PC-9 (cell line): ENCODE data around the gene ZNF648. TPM values are rescaled to one million over a fixed set of nuclear protein-coding genes. Genes with fewer than 3 reads are reported as not detected.
"Not testable (repeated sequence)": the region's sequence is repeated elsewhere in the genome, so short reads cannot be mapped to it uniquely, and the experiment has no call there.

Source experiments
- BruUV-seq: library from RNA; stranded (reverse); fragments of 400-500 nt; replicated peaks from 2 replicates; lab custom pipeline; 2021; lab: Mats Ljungman, UMichigan
- CTCF ChIA-PET: fragments of 300-600 bp; sonication (Branson Sonifier 250); formaldehyde crosslinking; loops from one replicate; lab custom pipeline; 2022; ENCODE audit warnings: antibody characterized with exemption; lab: Charles Lee
- POLR2A ChIA-PET: fragments of 300-600 bp; sonication (Branson Sonifier 250); formaldehyde crosslinking; loops from one replicate; lab custom pipeline; 2022; ENCODE audit warnings: antibody characterized with exemption; ENCODE audit not compliant: unreplicated experiment; lab: Charles Lee
- DNase-seq, 2 experiments: peaks; one replicate each; pipeline versions ENCODE4 v3.0.0 to v3.0.0-alpha.2; 2015 to 2022; ENCODE audit warnings: mixed read lengths in 1 of 2
- H2AFZ ChIP-seq: fragments of 200-600 bp; sonication (generic); 2 replicates; pipeline ENCODE4 v1.8.1; 2017; ENCODE audit warnings: antibody characterized with exemption
- H3F3A ChIP-seq: fragments of 200-600 bp; sonication (generic); 2 replicates; pipeline ENCODE4 v1.8.1; 2017; ENCODE audit warnings: antibody characterized with exemption, mild to moderate bottlenecking, low read depth; ENCODE audit not compliant: insufficient read depth
- H3K27ac ChIP-seq: fragments of 200-600 bp; sonication (generic); 2 replicates; pipeline ENCODE4 v1.6.1; 2016; ENCODE audit warnings: mixed run types
- H3K27me3 ChIP-seq: fragments of 200-600 bp; sonication (generic); 2 replicates; pipeline ENCODE4 v1.6.1; 2016; ENCODE audit warnings: low read depth, mixed run types; ENCODE audit not compliant: insufficient read depth
- H3K36me3 ChIP-seq: fragments of 200-600 bp; sonication (generic); 2 replicates; pipeline ENCODE4 v1.6.1; 2016; ENCODE audit warnings: low read depth, mixed run types
- H3K4me1 ChIP-seq: fragments of 200-600 bp; sonication (generic); replicated peaks from 2 replicates; pipeline ENCODE4 v1.6.1; 2016; ENCODE audit warnings: mixed run types; ENCODE audit not compliant: insufficient read depth
- H3K4me2 ChIP-seq: fragments of 200-600 bp; sonication (generic); 2 replicates; pipeline ENCODE4 v1.6.1; 2017; ENCODE audit warnings: mixed run types
- H3K4me3 ChIP-seq: fragments of 200-600 bp; sonication (generic); 2 replicates; pipeline ENCODE4 v1.6.1; 2016; ENCODE audit warnings: mixed run types
- H3K79me2 ChIP-seq: fragments of 200-600 bp; sonication (generic); 2 replicates; pipeline ENCODE4 v1.6.1; 2017; ENCODE audit warnings: low read depth, mixed run types
- H3K9me2 ChIP-seq: fragments of 200-600 bp; sonication (generic); 2 replicates; pipeline ENCODE4 v1.8.1; 2017; ENCODE audit warnings: mild to moderate bottlenecking; ENCODE audit not compliant: insufficient read depth
- H3K9me3 ChIP-seq: fragments of 200-600 bp; sonication (generic); 2 replicates; pipeline ENCODE4 v1.8.1; 2016; ENCODE audit warnings: low read depth; ENCODE audit not compliant: insufficient read depth
- H4K20me1 ChIP-seq: fragments of 200-600 bp; sonication (generic); 2 replicates; pipeline ENCODE4 v1.8.1; 2017; ENCODE audit not compliant: insufficient read depth
- EZH2 ChIP-seq: fragments of 200-600 bp; sonication (generic); IDR thresholded peaks from 2 replicates; pipeline ENCODE4 v1.8.0; 2017; ENCODE audit warnings: antibody characterized with exemption, low read depth
- intact Hi-C: fragments of 100-400 bp; cut with micrococcal nuclease; formaldehyde crosslinking; loops from one replicate; pipeline ENCODE4 v1.10.0; 2022; ENCODE audit not compliant: unreplicated experiment
- total RNA-seq: library from RNA; stranded (reverse); gene quantifications from 2 replicates; pipeline ENCODE4 v1.2.3, GENCODE V29; 2021
- TF ChIP-seq, protein P1 (sequence below): fragments of 200-600 bp; sonication (generic); conservative IDR thresholded peaks from 2 replicates; pipeline ENCODE4 v1.6.1; 2017; ENCODE audit warnings: mixed run types, antibody characterized with exemption, mild to moderate bottlenecking, moderate library complexity

ZNF648 gene
- total RNA-seq, 1 experiment from 2014 or later = not detected

DNA sequence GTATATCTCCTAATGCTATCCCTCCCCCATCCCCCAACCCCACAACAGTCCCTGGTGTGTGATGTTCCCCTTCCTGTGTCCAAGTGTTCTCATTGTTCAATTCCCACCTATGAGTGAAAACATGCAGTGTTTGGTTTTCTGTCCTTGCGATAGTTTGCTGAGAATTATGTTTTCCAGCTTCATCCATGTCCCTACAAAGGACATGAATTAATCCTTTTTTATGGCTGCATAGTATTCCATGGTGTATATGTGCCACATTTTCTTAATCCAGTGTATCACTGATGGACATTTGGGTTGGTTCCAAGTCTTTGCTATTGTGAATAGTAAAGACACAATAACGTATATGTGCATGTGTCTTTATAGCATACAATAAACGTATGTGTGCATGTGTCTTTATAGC is 56.1 kb downstream of the ZNF648 start:
- H3K9me3 ChIP-seq, H3K36me3 ChIP-seq, H2AFZ ChIP-seq, H3K79me2 ChIP-seq, DNase-seq, BruUV-seq, intact Hi-C loops, H3K9me2 ChIP-seq, POLR2A ChIA-PET, H3K4me1 ChIP-seq, H3F3A ChIP-seq, H3K4me2 ChIP-seq, CTCF ChIA-PET, H4K20me1 ChIP-seq, H3K27ac ChIP-seq, H3K4me3 ChIP-seq: not testable (repeated sequence)
- peaks cover 16% of the 10 kb centered on the region; the same call in 1 of the 2 replicates for H3K27me3 ChIP-seq

DNA sequence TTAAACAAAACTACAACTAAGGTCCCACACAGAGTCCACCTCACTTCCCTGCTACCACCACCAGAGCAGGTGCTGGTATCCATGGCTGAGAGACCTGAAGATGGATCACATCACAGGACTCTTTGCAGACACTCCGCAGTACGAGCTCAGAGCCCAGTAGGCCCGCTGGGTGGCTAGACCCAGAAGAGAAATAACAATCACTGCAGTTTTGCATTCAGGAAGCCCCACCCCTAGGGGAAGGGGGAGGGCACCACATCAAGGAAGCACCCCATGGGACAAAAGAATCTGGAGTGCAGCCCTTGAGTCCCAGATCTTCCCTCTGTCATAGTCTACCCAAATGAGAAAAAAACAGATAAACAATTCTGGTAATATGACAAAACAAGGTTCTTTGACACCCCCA is 56.9 kb downstream of the ZNF648 start:
- H4K20me1 ChIP-seq = no peaks in the 10 kb centered on the region
- no peak overlapping the region for H3K4me2 ChIP-seq
- H3F3A ChIP-seq = no peaks in the 10 kb centered on the region
- H3K27me3 ChIP-seq = peaks cover 13% of the 10 kb centered on the region; the same call in 1 of the 2 replicates
- no peak overlapping the region for H3K4me3 ChIP-seq
- ChIA-PET POLR2A (no interaction called here), CTCF (no interaction called here)
- no peak for DNase-seq
- H2AFZ ChIP-seq = no peak overlapping the region
- H3K9me2 ChIP-seq = no peaks in the 10 kb centered on the region
- no peaks in the 10 kb centered on the region for H3K36me3 ChIP-seq
- H3K79me2 ChIP-seq = no peaks in the 10 kb centered on the region
- no peak overlapping the region for H3K27ac ChIP-seq
- TF ChIP-seq EZH2 = no peak
- TF ChIP-seq, protein P1, sequence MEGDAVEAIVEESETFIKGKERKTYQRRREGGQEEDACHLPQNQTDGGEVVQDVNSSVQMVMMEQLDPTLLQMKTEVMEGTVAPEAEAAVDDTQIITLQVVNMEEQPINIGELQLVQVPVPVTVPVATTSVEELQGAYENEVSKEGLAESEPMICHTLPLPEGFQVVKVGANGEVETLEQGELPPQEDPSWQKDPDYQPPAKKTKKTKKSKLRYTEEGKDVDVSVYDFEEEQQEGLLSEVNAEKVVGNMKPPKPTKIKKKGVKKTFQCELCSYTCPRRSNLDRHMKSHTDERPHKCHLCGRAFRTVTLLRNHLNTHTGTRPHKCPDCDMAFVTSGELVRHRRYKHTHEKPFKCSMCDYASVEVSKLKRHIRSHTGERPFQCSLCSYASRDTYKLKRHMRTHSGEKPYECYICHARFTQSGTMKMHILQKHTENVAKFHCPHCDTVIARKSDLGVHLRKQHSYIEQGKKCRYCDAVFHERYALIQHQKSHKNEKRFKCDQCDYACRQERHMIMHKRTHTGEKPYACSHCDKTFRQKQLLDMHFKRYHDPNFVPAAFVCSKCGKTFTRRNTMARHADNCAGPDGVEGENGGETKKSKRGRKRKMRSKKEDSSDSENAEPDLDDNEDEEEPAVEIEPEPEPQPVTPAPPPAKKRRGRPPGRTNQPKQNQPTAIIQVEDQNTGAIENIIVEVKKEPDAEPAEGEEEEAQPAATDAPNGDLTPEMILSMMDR = no peak
- H3K9me3 ChIP-seq = no peaks in the 10 kb centered on the region
- no TSS peak for BruUV-seq
- H3K4me1 ChIP-seq = no peaks in the 10 kb centered on the region
- intact Hi-C loops = no loop called here
